PC-9 (cell line): Measurements from ENCODE around the gene B3GAT2.

Experiments
- EZH2 ChIP-seq: fragments of 200-600 bp; sonication (generic); IDR thresholded peaks from 2 replicates; pipeline ENCODE4 v1.8.0; 2017; ENCODE audit warnings: antibody characterized with exemption, low read depth
- TF ChIP-seq, protein P1 (sequence below): fragments of 200-600 bp; sonication (generic); conservative IDR thresholded peaks from 2 replicates; pipeline ENCODE4 v1.6.1; 2017; ENCODE audit warnings: mixed run types, antibody characterized with exemption, mild to moderate bottlenecking, moderate library complexity

DNA sequence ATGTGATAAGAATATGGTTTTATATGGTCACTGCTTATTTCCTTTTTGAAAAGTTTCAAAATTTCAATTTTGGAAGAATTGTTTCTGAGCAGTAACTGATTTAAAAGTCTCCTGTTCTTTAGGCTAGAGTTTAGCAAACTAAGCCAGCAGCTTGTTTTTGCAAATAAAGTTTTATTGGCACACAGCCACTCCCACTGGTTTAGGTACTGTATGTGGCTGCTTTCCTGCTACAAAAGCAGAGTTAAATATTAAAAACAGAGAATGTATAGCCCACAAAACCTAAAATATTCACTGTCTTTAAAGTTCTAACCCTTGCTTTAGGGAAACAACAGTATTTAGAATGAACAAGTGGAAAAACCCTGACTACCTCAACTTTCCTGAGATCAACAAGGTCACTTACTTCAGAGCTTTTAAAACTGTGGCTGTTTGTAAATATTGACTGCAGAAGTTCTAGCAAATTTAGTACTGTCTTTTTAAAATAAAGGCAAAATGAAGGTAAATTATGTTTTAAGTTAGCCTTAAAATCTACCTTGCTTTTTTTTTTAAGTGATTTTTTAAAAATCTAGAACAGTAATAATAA lies 104.1 kb downstream of the B3GAT2 start:
- TF ChIP-seq, protein P1, sequence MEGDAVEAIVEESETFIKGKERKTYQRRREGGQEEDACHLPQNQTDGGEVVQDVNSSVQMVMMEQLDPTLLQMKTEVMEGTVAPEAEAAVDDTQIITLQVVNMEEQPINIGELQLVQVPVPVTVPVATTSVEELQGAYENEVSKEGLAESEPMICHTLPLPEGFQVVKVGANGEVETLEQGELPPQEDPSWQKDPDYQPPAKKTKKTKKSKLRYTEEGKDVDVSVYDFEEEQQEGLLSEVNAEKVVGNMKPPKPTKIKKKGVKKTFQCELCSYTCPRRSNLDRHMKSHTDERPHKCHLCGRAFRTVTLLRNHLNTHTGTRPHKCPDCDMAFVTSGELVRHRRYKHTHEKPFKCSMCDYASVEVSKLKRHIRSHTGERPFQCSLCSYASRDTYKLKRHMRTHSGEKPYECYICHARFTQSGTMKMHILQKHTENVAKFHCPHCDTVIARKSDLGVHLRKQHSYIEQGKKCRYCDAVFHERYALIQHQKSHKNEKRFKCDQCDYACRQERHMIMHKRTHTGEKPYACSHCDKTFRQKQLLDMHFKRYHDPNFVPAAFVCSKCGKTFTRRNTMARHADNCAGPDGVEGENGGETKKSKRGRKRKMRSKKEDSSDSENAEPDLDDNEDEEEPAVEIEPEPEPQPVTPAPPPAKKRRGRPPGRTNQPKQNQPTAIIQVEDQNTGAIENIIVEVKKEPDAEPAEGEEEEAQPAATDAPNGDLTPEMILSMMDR = no peak
- TF ChIP-seq EZH2 = no peak
